HG03457 (cell line): Measurements from ENCODE around the gene BTRC.

Source experiments
- ATAC-seq: cut with Tn5 transposase; IDR thresholded peaks from one replicate; pipeline ENCODE4 v1.9.1; 2021; ENCODE audit warnings: moderate number of reproducible peaks; ENCODE audit not compliant: unreplicated experiment

Gene BTRC

GRCh38 chr10:101476383-101476782 lies 122.4 kb downstream of the BTRC start:
- no peak for ATAC-seq

DNA sequence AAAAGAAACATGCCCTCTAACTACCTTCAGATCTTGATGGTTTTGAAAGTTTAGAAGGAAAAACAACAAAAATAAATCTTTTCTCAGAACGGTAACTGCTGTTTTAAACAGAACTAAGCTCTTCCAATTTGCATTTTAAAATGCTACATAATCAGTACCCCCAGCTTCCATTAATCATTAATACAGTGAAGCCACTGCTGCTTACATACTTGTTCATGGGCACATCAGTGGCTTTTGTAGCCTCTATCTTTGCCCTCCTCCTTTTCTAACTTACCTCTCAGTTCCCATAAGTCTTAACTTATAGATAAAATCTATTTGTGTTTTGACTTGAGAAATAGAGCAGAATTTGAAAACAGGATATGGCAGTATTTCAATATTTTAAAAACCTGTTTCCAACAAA lies 125.0 kb downstream of the BTRC start:
- no peak for ATAC-seq

- no peak for ATAC-seq
Measured at GRCh38 chr10:101481256-101481655, 127.3 kb downstream of the BTRC start.

DNA sequence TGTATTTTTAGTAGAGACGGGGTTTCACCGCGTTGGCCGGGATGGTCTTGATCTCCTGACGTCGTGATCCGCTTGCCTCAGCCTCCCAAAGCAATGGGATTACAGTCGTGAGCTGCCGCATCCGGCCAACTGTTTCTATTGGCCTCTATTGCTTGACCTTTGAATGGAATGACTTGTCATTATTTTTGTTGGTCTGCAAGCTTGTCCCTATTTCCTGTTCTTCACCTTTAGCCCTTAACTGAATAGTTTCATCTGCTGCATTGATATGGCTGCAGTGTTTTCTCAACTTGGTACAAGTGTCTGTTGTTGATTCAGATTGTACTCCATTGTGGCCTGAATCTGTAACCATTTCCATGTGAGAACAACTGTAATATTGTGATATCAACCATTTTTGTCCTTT lies 128.6 kb downstream of the BTRC start:
- no peak for ATAC-seq

DNA sequence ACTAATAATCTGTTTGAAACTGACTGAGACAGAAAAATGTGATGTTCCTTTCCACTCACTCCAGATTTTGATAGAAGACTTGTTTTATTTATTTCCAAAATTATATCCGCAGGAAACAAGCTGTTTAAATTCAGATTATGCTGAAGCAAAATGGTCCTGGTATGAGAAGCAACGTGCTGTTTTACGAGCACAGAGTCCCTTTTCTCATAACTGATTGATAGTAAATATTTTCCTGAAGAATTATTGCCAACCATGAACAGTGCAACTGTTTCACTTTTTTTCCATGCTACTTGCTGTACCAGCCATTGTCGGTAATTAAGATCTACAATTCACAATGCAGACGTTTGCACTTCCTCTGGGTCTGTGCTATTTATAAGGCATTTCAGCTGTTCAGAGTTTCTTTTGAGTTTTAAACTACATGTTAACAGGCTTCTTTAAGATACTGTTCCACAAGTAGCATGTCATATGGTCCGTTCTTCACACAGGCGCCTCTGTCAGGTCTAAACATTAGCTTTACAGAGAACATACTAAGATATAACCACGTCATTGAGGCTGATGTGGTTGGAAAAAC lies 130.3 kb downstream of the BTRC start:
- ATAC-seq: no peak

- ATAC-seq: no peak
Measured at GRCh38 chr10:101485207-101485606, 131.2 kb downstream of the BTRC start.

DNA sequence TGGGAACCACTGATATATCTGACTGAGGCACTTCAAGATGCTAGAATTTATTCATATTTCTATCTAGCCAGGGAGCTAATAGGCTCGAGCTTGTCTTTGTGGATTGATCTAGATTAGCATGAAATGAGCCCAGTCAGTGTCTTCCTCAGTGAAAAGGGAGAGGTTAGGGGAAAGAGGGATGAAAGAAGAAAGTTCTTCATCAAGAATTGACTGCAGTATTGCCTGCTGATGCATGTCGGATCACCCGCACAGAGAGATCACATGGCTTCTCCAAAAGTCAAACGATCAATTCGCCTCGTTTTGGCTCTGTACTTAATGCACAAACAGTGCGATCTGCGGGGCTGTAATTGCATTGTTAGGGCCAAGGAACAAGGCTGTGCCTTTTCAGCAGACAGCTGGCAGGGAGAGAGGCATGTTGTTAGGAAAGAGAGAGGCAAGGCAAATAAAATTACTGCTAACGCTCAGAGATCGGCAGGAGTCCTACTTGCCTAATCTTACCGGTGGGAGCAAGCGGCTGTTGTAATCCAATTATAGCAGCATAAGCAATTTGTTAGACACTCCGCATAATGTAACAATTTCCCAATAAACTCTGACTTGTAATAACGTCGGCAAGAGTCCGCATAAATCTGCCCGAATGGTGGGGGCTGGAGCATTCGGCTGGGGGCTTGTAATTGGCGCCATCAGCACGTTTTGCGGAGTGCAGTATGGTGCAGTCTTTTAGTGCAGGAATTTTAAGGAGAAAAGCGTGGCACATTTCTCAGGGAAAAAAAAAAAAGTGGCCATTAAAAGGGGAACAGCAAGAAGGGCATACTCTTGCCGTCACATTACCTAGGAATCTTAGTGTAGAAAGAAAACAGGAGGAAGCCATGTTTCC lies 132.0 kb downstream of the BTRC start:
- ATAC-seq: no peak

DNA sequence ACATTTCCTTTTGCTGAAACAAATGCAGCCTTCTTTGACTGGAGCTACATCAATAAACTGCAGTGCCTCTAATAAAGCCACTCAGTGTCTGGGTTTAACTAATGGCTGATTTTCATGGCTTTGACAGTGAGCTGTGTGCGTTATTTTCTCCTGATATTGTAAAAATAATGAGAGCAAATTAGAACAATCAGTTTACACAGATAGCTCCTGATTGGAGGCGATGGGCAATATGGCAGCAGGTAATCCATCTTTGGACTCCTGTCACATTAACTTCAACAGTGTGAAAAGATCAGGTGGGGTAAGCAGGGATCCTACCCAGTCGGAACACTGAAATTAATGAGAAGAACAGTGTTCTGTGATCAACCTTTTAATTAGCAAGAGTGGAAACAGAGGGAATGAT lies 133.4 kb downstream of the BTRC start:
- ATAC-seq: no peak

DNA sequence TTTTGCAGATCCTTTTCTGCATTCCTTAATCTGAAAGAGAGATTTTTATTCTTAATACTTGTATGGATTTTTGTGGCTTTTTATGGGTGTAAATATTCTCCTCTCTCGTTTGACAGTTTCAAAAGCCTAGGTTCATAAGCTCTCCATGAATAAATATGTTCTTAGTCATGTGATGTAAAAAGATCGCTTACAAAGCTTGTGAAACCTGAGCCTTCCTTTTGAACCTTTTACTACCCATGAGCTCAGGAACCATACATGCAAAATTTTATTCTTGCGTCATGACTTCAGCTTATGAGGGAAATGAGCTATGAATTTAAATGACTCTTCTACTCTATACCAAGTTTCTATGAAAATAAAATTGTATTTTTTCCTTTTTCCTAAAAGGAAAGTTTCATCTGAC lies 135.4 kb downstream of the BTRC start:
- no peak for ATAC-seq

DNA sequence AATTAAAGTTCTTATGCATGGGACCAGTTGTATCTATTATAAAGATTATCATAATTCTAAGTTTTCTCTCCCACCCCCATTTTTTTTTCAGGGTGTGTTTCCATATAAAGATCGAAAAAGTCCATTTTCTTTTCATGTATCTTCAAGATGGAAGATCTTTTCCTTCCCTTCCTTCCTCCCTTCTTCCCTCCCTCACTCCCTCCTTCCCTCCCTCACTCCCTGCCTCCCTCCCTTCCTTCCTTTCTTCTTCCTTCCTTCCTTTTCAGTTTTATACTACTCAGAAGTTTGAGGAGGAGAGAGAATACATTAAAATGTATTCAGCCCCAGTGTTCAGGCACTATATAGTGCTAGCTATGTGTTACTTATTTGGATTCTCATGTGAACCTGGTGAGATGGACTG lies 136.1 kb downstream of the BTRC start:
- no peak for ATAC-seq

DNA sequence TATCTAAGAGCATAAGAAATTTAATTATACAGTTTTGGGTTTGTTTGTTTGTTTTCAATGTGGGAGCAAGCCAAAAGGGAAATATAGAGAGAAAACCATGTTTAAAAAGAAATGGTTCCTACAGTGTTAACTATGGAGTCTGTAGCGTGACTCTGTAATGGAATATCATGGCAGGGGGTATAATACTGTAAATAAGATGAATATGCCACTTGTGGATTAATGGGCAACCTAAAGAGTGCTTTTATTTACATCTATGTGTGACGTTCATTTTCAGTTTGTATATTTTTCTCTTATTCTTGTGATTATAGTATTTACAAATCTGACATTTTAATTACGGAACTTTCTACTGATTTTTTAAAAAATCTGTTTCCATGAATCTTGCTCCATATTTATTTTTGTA lies 138.2 kb downstream of the BTRC start:
- no peak for ATAC-seq

GRCh38 chr10:101492814-101493213 lies 138.8 kb downstream of the BTRC start:
- no peak for ATAC-seq

GRCh38 chr10:101493249-101493648 lies 139.3 kb downstream of the BTRC start:
- ATAC-seq: no peak

GRCh38 chr10:101493782-101494281 lies 139.9 kb downstream of the BTRC start:
- no peak for ATAC-seq

- no peak for ATAC-seq
Measured at GRCh38 chr10:101494650-101495049, 140.7 kb downstream of the BTRC start.

- no peak for ATAC-seq
Measured at GRCh38 chr10:101495324-101495925, 141.5 kb downstream of the BTRC start.

DNA sequence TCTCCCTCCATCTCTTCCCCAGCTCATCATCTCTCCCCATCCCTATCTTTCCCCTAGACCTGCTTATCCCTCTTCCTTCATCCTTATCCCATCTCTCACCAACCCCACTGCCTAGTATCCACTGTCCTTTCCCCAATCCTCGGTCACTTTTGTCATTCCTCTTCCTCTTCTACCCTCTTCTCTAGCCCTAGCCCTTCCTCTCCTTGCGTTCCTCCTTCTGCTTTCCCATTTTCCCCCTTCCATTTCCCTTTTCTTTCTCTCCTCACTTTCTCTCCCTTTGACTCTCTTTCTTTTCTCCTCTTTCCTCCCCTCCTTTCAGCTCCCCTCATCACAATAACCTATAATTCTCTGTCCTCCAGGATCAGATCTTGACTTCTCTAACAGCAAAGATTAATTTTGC lies 150.5 kb downstream of the BTRC start:
- ATAC-seq: no peak

- no peak for ATAC-seq
Measured at GRCh38 chr10:101506829-101507661, 153.1 kb downstream of the BTRC start.

- no peak for ATAC-seq
Measured at GRCh38 chr10:101507828-101508227, 153.9 kb downstream of the BTRC start.

GRCh38 chr10:101511938-101512337 lies 158.0 kb downstream of the BTRC start:
- no peak for ATAC-seq

DNA sequence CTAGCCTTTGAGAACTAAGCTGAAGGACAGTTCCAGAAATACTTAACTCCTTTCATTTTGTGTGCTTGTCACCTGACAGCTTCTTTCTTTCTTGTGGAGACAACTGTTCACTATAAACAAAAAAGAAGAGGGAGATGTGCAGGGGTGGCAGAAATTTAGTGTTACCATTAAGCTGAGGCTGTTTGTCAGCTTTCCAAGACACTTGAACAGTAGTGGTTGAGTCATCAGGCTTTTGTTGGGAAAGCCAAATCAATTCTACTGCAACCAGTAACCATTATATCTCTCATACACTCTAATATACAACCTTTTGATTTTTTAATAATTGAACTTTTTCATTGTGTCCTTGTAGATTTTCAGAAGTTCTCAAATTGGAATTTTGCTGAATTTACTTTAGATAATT lies 158.8 kb downstream of the BTRC start:
- ATAC-seq: no peak
